Heart left ventricle (tissue), 16 donors: ENCODE results near the gene NAPSA. TPM values are rescaled to one million over a fixed set of nuclear protein-coding genes. Genes with fewer than 3 reads are reported as not detected.

Experiments
- ATAC-seq, 4 donors: fragments of 200-7000 bp; cut with Tn5 transposase; one replicate each; pipeline ENCODE4 v1.9.1; 2020 to 2022; ENCODE audit warnings: moderate library complexity in 4 of 4, mild to moderate bottlenecking in 3 of 4, moderate number of reproducible peaks in 1 of 4
- DNase-seq, 5 donors: peaks; one replicate each; pipeline ENCODE4 v3.0.0-alpha.2; 2020
- H3K27ac ChIP-seq, 12 donors: fragments of 200-600 bp; sonication (generic) in 4 of 12; one replicate each; pipeline versions ENCODE4 v1.5.0 to v1.8.0; 2016 to 2022; ENCODE audit warnings: mild to moderate bottlenecking in 2 of 12
- H3K27me3 ChIP-seq, 9 donors: fragments of 200-600 bp; sonication (generic) in 2 of 9; one replicate each; pipeline versions ENCODE4 v1.5.1 to v1.8.0; 2016 to 2022; ENCODE audit warnings: mild to moderate bottlenecking in 3 of 9
- H3K36me3 ChIP-seq, 9 donors: fragments of 200-600 bp; sonication (generic) in 2 of 9; one replicate each; pipeline versions ENCODE4 v1.5.0 to v1.8.0; 2018 to 2022; ENCODE audit warnings: mild to moderate bottlenecking in 2 of 9
- H3K4me1 ChIP-seq, 12 donors: fragments of 200-600 bp; sonication (generic) in 4 of 12; one replicate each; pipeline versions ENCODE4 v1.5.0 to v1.8.0; 2016 to 2022; ENCODE audit warnings: mild to moderate bottlenecking in 3 of 12
- H3K4me3 ChIP-seq, 12 donors: fragments of 200-600 bp; sonication (generic) in 4 of 12; one replicate each; pipeline versions ENCODE4 v1.5.0 to v1.8.0; 2017 to 2022; ENCODE audit warnings: mild to moderate bottlenecking in 9 of 12, moderate library complexity in 4 of 12
- H3K9me3 ChIP-seq, 12 donors: fragments of 200-600 bp; sonication (generic) in 4 of 12; one replicate each; pipeline versions ENCODE4 v1.5.0 to v1.8.0; 2016 to 2022; ENCODE audit warnings: mild to moderate bottlenecking in 1 of 12
- POLR2A ChIP-seq, 2 donors: fragments of 450-650 bp; IDR thresholded peaks; one replicate each; pipeline ENCODE4 v1.6.1; 2017; ENCODE audit warnings: antibody characterized with exemption in 2 of 2, mild to moderate bottlenecking in 2 of 2, moderate library complexity in 2 of 2
- WGBS, 4 donors: extraction: QIAGEN DNeasy Blood & Tissue Kit in 2 of 4; methylation state at CpG; one replicate each; pipeline versions ENCODE4 v1.1.5 to v1.1.7; 2013 to 2018; 5-methylcytosine and 5-hydroxymethylcytosine counted together
- intact Hi-C, 10 donors: fragments of 100-400 bp; cut with DNase I; formaldehyde crosslinking; loops; one replicate each; pipeline versions ENCODE4 v1.11.1 to v1.14.2; 2022
- polyA plus RNA-seq, 2 donors: library from polyadenylated mRNA; stranded (reverse); fragments of 200-250 nt; gene quantifications; one replicate each; pipeline ENCODE4 v1.2.3, GENCODE V29; 2013
- total RNA-seq, 9 donors: library from RNA; depleted of rRNA in 2 of 9; stranded (reverse); fragments of >200 nt in 2 of 9; fragmentation: NEBNext Ultra II Directional in 3 of 9; extraction: Animal tissue kit (Norgen Biotek cat#: 25700) in 3 of 9; gene quantifications; one replicate each; pipeline versions ENCODE4 v1.1.0 to v1.2.4, GENCODE V29; 2016 to 2023
- TF ChIP-seq, protein P1 (sequence below), 12 donors: fragments of 200-600 bp; sonication (generic) in 4 of 12; IDR thresholded peaks; one replicate each; pipeline versions ENCODE4 v1.5.0 to v1.8.0; 2018 to 2022; ENCODE audit warnings: antibody characterized with exemption in 12 of 12, mild to moderate bottlenecking in 5 of 12
- donor health status: ischemic (EF 13 %, LVEDD 7.1; RV severe dilation, severe dysfunction).
- donor health status: healthy with polysubstance abuse.
- donor health status: DM: no; HTN: yes; CAD: no.
- donor health status: DM: no; HTN: no; CAD: no.
- donor health status: ischemic (EF 25% LVEDD 6.9; RV normal size, moderate dysfunction).
- donor health status: ischemic (EF 25% LVEDD 5.7; RV mildly dilated, moderate dysfunction).
- donor health status: healthy.
- donor health status: DM: yes; HTN: yes; CAD: no.
- donor health status: ischemic (EF 35%, LVEDD 5.7; RV mildly dilated, moderate dysfunction).
- donor health status: nonischemic (EF 11% LVEDD 7.7; RV severe dilation, severe dysfunction).
- donor health status: DM: yes; HTN: yes; CAD: no.
- donor health status: PGD.
- donor health status: ischemic (EF 29% LVEDD 5.4; RV normal size, mild dysfunction).
- donor health status: nonischemic (EF 23%, LVEDD 6.1; RV moderate dilation, normal function).

The NAPSA gene
- total and polyA plus RNA-seq, 11 donors, result 0.28 to 0.89 (median 0.62) TPM; not detected in 5

DNA sequence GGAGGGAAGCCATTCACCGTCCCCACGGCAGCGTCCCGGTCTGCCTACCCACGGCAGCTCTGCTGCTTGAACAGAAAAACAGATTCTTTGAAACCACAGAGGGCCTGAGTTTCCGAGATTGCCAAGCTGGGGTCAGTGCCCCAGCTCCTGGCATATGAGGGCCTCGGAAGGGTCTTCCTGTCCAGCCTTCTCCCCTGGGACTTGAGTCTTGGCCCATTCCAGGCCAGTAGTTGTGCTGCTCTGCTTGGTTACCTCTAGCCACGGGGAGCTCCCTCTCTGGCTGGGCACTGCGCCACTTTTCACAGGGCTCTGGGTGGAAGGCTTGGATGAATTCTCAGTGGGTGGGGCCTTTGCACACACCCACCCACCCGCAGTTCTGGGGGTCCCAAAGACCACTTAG is 44.7 kb upstream of the NAPSA start:
- peaks cover 0 to 9% (median 0%) of the 10 kb centered on the region in 12 donors for H3K4me1 ChIP-seq
- intact Hi-C loops, result loop anchor here in 5 of 10 donors (2.0 to 5.0 kb wide), 3 partner anchors 43 to 48 kb away; partner anchors contain the start of gene NAPSA (in 3 of the 5)
- H3K27me3 ChIP-seq, result no peaks in the 10 kb centered on the region
- WGBS, 4 donors, result 84 to 91% (median 86%) methylated on average over 8 to 10 of the region's 10 CpGs
- peaks cover 0 to 23% (median 5%) of the 10 kb centered on the region in 9 donors for H3K36me3 ChIP-seq
- no peaks in the 10 kb centered on the region for H3K9me3 ChIP-seq
- ATAC-seq (no peak), DNase-seq (no peak)
- H3K27ac ChIP-seq, result no peak overlapping the region
- TF ChIP-seq, protein P1, sequence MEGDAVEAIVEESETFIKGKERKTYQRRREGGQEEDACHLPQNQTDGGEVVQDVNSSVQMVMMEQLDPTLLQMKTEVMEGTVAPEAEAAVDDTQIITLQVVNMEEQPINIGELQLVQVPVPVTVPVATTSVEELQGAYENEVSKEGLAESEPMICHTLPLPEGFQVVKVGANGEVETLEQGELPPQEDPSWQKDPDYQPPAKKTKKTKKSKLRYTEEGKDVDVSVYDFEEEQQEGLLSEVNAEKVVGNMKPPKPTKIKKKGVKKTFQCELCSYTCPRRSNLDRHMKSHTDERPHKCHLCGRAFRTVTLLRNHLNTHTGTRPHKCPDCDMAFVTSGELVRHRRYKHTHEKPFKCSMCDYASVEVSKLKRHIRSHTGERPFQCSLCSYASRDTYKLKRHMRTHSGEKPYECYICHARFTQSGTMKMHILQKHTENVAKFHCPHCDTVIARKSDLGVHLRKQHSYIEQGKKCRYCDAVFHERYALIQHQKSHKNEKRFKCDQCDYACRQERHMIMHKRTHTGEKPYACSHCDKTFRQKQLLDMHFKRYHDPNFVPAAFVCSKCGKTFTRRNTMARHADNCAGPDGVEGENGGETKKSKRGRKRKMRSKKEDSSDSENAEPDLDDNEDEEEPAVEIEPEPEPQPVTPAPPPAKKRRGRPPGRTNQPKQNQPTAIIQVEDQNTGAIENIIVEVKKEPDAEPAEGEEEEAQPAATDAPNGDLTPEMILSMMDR (IDR thresholded peaks at IDR 0.05), result no peak
- no peak for TF ChIP-seq POLR2A (IDR thresholded peaks at IDR 0.05)
- no peak overlapping the region for H3K4me3 ChIP-seq

DNA sequence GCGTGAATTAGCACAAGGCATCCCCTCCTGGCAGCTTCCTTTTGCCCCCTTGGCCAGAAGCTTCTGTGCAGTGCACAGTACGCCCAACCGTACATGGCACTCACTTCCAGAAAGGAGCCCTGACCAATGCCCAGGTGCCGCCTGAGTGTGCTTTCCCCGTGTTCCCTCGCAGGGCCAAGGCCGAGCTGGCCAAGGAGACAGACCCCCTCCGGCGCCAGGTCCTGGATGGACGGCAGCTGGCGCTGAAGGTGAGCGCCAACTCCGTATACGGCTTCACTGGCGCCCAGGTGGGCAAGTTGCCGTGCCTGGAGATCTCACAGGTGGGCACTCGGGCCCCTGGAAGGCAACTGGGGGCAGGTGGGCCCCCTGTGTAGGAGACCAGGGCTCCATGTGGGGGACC is 43.9 kb upstream of the NAPSA start:
- Histone ChIP-seq H3K27ac (no peak overlapping the region), H3K36me3 (peaks cover 0 to 23% (median 5%) of the 10 kb centered on the region in 9 donors), H3K4me1 (peaks cover 0 to 2% (median 0%) of the 10 kb centered on the region in 12 donors), H3K4me3 (no peak overlapping the region), H3K27me3 (no peaks in the 10 kb centered on the region), H3K9me3 (no peaks in the 10 kb centered on the region)
- ATAC-seq (no peak), DNase-seq (no peak)
- 92 to 97% (median 96%) methylated on average over 15 to 17 of the region's 17 CpGs for WGBS, 4 donors
- TF ChIP-seq, protein P1 (IDR thresholded peaks at IDR 0.05), result no peak
- TF ChIP-seq POLR2A (IDR thresholded peaks at IDR 0.05), result no peak
- intact Hi-C loops, result no loop called here

DNA sequence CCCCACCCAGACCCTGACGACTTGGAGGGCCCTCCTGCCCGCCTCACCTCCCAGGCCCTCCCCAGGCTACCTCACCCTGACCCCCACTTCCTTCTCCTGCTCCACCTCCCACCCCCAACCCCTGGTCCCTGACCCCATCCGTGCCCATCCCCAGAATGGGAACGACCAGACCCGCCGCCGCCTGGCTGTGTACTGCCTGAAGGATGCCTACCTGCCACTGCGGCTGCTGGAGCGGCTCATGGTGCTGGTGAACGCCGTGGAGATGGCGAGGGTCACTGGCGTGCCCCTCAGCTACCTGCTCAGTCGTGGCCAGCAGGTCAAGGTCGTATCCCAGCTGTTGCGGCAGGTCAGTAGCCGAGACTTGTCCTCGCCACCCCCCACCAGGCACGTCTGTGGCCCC is 41.4 kb upstream of the NAPSA start:
- Histone ChIP-seq H3K4me1 (no peaks in the 10 kb centered on the region), H3K4me3 (no peak overlapping the region), H3K27ac (no peak overlapping the region), H3K27me3 (no peaks in the 10 kb centered on the region), H3K36me3 (peaks cover 0 to 41% (median 5%) of the 10 kb centered on the region in 9 donors), H3K9me3 (no peaks in the 10 kb centered on the region)
- TF ChIP-seq POLR2A (IDR thresholded peaks at IDR 0.05), result no peak
- TF ChIP-seq, protein P1 (IDR thresholded peaks at IDR 0.05), result no peak
- ATAC-seq, result no peak
- intact Hi-C loops, result no loop called here
- WGBS, 4 donors, result 95 to 98% (median 95%) methylated on average over 19 of the region's 19 CpGs
- DNase-seq, result no peak

DNA sequence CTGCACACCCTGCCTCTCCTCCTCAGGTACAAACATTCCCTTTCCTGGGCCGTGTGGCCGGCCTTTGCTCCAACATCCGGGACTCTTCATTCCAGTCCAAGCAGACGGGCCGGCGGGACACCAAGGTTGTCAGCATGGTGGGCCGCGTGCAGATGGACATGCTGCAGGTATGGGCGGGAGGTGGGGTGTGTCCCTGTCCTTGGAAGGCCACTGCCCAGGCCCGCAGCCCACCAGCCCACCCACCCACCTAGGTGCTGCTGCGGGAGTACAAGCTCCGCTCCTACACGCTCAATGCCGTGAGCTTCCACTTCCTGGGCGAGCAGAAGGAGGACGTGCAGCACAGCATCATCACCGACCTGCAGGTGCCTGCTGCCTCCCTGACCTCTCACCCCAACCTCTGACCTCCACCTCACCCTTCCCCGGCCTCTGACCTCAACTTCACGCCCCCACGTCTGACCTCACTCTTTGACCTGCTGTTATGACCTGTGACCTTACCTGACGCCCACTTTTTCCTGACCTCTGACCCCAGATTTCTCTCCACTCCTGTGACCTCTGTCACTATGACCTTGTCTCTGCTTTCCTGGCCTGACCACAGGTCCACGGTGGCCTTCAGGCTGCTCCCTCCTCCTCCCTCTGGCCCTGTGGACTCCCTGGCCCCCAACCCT is 40.8 kb upstream of the NAPSA start:
- H3K4me1 ChIP-seq, result no peaks in the 10 kb centered on the region
- 91 to 94% (median 93%) methylated on average over 20 to 22 of the region's 22 CpGs for WGBS, 4 donors
- H3K9me3 ChIP-seq, result no peaks in the 10 kb centered on the region
- ATAC-seq, result no peak
- no peak overlapping the region for H3K27ac ChIP-seq
- no peak overlapping the region for H3K4me3 ChIP-seq
- DNase-seq, result no peak
- H3K27me3 ChIP-seq, result no peaks in the 10 kb centered on the region
- intact Hi-C loops, result no loop called here
- TF ChIP-seq, protein P1 (IDR thresholded peaks at IDR 0.05), result no peak
- no peak for TF ChIP-seq POLR2A (IDR thresholded peaks at IDR 0.05)
- peaks cover 0 to 41% (median 5%) of the 10 kb centered on the region in 9 donors for H3K36me3 ChIP-seq
